Left forelimb (tissue), 1 donor: ENCODE results near the gene TMEM200B.
"Not testable (repeated sequence)": the region's sequence is repeated elsewhere in the genome, so short reads cannot be mapped to it uniquely, and the experiment has no call there.

Experiments used
- DNase-seq: peaks from one replicate; pipeline ENCODE4 v3.0.0-alpha.2; 2018; ENCODE audit warnings: low spot score

TMEM200B gene

DNA sequence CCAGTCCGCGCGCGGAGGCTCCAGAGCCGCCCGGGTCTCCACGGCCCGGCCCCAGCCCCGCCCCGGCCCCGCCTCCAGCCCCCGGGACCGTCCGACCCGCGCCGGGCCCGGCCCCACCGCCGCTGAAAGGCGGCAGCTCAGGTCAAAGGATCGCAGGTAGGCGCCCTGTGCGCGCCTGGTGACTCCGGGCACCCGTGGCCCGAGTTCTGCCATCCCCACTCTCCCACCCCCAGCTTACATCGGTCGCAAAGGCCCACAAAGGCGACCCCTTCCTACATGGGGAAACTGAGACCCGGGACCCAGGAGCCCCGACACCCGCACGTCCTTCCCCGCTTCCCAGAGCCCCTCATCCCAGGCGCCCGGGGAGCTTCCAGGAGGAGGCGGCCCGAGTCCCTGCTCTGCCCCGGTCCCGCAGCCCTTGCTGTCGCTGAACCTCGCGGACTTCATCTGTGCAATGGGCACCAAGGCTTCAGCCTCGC is at the start of gene TMEM200B:
TSS of gene TMEM200B (minus strand) at position 17 of the 479 bp plus-strand sequence. CDS start 2,075 bp downstream, outside the sequence.
- DNase-seq, result no peak

DNA sequence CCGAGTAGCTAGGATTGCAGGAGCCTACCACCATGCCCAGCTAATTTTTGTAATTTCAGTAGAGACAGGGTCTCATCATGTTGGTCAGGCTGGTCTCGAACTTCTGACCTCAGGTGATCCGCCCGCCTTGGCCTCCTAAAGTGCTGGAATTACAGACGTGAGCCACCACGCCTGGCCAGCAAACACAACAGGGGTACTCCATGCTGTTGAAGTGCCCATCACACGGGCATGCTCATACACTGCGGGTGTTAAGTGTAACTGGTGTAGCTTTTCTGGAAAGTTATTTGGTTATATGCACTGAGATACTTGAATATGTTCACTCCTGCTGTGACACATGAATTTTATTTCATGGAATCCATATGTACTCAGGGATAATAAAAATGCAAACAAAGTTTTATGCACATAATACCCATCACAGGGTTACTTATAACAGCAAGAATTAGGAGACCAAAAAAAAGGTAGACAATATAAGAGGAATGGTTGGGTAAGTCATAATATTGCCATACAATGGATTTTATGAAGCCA is 48.8 kb upstream of the TMEM200B start:
- DNase-seq, result no peak

DNA sequence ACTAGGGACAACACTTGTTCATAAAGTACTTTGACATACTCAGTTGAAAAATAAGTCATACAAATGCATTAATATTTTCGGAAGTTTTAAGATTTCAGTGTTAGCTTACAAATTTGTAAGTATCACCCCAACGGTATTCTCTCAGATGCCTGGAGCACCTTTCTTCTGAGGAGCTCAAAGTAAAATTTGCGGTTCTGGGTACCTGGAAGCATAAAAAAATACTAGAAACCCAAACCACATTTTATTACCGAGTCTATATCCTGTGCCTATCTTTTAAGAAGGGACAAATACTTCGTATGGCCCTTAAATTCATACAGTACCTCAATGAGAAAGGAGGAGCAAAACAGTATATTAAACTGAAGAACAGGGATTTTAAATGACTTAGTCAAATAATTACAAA is 47.8 kb upstream of the TMEM200B start:
- DNase-seq, result no peak

DNA sequence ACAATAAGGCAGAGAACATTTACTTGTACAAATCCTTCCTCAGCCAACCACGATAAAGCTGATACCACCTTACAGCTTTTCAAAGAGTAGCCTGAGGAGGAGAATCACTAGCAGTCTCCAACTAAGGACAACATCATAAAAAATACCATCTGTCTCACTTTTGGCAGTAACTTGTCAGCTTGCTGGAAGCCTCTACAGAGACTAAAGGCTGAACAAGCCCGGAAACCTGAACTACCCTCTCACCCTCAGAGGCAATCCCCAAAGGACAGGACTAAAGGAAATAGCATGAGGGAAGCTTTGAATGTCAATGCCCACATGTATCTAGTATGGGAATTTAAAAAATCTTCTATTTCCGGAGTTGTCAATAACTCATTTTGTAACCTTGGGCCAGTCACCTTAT is 47.4 kb upstream of the TMEM200B start:
- no peak for DNase-seq

DNA sequence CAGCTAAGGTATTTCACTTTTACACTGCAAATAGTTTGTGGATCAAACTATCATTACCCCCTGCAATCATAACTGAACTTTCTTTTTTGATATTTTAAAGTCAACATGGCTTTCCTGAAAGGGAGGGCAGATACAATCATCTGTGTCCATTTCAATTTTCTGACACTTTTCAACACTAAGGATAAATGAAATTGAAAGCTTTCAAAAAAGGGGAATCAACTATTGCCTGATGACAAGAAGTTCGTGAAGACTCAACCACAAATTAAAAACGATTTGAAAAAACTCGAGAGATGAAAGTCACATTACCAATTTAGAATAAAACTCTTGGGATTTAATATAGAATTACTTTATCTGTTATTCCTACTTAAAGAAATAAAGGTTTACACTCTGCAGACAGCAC is 46.3 kb upstream of the TMEM200B start:
- no peak for DNase-seq

DNA sequence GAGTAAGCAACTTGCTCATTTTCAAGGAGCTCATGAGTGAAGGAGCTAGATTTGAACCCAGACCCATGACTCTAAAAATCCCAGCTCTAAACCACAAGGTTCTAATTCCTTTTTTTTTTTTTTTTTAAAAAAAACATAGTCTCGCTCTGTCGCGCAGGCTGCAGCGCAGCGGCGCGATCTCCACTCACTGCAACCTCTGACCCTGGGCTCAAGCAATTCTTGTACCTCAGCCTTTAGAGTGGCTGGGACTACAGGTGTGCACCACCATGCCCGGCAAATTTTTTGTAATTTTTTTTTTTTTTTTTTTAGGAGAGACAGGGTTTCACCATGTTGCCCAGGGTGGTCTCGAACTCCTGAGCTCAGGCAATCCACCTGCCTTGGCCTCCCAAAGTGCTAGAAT is 44.2 kb upstream of the TMEM200B start:
- no peak for DNase-seq

DNA sequence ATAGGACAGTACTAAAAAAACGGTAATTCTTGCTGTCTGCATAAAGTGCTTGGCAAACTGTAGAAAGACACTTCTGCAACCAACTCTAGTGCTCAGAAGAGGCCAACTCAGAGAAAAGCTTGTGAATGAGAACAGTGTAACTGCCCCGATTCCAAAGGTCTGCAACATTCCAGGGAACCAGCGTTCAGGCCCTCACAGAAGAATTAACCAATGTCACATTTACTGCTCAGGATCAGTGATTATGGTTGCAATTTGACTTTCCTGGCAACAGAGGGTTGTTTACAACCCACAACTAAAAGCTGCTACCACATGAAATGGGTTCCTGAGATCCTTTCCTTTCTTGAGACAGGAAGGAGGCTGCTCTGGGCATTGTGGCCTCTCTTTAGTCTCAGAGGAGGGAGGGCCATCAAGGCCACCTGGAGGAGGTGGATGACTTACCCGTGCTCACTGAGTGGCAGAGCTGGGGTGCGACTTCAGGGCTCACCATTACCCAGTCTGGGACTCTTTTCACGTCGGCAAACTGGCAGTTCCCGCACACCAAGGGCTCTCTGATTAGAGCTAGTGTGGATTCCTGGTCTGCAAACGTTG is 42.7 kb upstream of the TMEM200B start:
- DNase-seq, result no peak

DNA sequence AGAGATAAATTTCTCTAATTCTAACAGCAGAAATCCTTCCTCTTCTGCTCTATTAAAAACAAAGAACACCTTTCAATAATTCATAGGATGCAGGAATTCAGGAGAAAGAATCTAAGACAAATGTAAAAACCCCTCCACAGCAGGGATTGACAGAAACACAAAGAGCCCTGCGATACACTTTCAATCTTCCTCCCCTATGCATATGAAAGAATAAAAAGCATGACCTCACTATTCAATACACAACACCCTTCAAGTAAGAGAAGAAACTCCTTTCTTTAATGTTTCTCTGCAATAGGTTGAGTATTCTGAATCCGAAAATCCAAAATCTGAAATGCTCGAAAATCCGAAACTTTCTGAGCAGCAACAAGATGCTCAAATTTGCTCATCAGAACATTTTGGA is 40.9 kb upstream of the TMEM200B start:
- DNase-seq, result no peak

DNA sequence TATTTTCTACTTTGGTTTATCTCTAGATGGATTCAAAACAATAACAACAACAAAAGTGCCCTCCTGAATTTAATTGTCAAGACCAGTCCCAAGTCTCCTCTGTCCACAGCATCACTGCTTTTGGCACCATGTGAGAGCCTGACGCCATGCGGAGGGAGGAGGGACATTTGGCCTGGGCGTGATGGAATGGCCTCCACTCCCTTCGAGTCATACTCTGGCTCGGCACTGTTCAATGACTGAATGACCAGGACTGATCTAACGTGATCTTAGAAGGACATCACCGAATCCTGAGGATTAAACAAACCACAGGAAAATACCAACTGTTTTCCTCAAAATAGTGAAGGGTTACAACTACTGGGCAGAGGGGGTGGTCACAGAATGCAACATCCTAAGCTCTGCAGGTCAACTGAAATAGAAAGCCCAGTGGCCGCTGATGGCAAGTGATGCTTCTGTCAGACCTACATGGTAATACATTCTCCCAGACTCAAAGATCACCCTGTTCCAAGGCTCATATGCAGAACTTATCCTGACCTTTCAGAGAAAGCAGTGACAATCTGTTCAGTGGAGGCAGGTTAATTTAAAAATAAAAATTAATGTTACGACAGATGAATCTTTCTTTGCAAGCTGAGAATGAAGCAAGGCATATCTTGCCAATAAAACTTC is 38.9 kb upstream of the TMEM200B start:
- DNase-seq, result no peak

DNA sequence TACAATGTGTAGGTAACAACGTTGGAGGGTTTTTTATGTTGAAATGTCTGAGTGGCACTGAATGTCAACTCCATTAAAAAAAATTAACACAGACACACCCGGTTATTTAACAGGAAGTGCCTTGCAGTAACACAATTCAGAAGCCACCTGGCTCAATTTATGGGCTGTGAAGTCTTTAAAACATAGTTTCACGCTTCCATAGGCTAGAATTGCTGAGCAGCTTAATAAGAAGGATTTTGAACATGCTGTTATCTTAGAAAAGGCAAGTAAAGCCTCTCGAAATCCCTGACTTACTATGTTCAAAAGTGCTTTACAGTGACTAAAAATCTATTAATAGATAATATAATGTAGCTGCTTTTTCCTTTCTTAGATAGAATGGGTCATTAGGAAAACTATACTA is 38.3 kb upstream of the TMEM200B start:
- DNase-seq, result no peak

DNA sequence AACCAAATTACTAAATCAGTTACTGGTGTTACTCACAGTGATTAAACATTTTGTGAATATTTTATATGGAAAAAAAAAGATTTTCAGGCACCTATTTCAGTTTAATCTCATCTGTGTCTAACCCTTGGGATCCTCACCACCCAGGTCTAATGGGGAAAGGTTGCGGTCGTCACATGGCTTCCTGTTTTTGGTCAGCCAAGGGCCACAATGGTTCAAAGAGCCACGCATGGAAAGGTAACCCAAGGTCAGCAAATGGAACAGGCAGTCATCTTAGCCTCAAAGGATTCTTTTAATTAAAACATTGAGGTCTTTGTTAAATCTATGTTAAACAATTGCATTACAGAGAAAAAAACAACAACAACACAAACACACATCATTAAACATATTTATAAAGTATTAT is 36.1 kb upstream of the TMEM200B start:
- no peak for DNase-seq

DNA sequence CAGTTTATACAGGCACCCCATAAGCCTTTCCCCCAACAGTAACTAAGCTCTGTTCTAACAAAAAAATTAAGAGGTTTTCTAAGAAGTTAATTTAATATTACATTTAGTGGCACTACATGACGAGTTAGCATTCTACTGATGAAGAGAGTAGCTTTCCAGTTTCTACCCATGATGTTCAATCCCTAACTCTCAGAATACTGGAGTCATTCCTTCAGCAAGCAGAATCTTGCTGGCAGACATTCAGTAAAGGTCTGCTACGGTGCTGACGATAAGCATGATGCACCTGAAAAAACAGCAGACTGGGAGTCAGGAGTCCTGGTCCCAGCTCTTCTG is 33.5 kb upstream of the TMEM200B start:
- no peak for DNase-seq

DNA sequence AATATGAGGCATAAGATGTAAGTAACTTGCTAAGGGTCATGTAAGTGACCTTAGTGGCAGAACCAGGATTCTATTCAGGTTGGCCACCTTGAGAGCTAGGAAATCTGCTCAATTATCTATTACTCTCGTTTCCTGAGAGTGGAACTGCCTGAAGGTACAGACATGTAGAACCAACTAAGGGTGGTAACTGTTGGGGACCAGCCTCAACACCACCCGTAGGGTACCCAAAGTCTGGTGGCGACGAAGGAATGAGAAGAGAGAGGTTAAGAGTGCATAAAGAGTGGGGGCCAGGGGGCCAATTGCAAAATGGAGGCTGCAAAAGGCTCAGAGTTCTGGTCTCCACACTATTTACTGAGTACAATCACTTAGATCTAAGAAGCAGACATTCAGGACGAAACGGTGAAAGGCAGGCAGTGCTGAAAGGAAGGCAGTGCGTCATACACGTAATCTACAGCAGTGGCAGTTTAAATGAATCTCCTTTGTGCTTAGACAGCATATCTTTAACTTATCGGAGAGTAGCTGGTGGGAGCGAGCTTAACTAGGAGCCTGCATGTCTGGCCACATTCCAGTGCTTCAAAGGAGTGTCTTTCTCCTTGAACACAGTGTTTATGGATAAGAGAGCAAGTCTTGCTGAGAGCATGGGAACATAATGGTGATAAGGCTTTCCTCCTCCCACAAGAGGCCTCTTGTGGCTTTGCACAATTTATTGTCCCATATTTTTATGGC is 33.0 kb upstream of the TMEM200B start:
- DNase-seq, result no peak

DNA sequence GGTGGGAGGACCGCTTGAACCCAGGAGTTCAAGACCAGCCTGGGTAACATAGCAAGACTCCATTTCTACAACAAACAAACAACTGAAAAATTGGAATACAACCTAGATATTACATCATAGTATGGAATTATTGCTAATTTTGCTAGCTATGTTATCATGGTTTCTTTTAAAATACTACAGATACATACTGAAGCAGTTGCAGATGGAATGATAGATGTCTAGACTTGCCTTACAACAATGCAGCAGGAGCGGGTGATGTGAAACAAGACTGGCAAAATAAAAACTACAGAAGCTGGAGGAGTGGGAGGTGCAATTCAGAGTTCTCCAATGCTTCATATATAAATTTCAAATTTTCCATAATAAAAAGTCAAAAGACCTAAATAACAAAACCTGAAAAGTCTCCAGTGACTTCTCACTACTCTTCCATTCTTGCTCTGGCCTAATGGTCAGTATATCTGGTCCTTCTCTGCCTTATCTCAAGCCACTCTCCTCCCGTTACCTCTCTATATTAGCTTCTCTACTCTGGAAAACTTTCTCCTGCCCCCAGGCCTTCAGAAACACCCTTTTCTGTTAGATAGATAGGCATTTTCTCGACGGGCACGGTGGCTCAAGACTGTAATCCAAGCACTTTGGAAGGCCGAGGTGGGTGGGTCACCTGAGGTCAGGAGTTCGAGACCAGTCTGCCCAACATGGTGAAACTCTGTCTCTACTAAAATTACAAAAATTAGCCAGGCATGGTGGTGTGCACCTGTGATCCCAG is 28.5 kb upstream of the TMEM200B start:
- DNase-seq, result no peak

DNA sequence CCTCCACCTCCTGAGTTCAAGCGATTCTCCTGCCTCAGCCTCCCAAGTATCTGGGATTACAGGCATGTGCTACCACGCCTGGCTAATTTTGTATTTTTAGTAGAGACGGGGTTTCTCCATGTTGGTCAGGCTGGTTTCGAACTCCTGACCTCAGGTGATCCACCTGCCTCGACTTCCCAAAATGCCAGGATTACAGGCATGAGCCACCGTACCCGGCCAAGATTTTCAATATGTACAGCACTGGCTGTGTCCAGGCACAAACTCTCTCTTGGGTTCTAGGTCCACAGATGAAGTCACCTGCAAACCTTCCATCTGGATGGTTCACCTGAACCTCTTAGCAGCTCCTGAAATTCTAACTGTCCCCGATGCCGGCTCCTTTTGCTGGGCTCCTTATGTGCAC is 26.6 kb upstream of the TMEM200B start:
- not testable (repeated sequence) for DNase-seq

DNA sequence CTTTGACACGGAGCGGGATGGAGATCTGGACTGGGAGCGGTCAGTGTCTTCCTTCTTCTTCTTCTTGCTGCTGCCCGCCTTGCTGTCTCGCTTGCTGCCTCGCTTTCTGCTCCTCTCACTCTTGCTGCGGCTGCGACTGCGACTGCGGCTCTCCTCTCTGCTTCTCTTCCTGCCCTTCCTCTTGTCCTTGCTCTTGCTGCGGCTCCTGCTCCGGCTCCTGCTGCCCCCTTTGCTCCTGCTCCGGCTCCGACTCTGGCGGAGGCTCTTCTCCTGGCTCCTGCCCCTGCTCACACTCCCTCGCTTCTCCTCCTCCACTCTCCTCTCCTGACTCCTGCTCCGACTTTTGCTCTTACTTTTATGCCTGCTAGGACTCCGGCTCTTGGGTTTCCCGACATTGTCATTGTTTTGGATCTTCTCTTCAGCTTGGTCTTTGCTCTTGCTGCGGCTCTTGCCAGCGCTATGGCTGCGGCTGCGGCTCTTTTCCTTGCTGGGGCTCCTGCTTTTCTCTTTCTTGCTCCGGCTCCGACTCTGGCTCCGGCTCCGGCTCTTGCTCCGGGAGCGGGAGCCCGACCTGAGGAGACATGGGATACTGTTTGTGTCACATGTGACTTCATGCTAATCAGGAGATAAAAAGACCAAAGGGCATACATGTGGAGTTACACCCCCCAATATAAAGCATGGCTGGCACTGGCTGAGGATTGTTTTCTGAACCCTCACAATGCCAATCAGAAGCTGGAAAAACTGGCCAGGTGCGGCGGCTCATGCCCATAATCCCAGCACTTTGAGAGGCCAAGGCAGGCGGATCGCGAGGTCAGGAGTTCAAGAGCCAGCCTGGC is 25.2 kb upstream of the TMEM200B start:
- DNase-seq, result no peak

DNA sequence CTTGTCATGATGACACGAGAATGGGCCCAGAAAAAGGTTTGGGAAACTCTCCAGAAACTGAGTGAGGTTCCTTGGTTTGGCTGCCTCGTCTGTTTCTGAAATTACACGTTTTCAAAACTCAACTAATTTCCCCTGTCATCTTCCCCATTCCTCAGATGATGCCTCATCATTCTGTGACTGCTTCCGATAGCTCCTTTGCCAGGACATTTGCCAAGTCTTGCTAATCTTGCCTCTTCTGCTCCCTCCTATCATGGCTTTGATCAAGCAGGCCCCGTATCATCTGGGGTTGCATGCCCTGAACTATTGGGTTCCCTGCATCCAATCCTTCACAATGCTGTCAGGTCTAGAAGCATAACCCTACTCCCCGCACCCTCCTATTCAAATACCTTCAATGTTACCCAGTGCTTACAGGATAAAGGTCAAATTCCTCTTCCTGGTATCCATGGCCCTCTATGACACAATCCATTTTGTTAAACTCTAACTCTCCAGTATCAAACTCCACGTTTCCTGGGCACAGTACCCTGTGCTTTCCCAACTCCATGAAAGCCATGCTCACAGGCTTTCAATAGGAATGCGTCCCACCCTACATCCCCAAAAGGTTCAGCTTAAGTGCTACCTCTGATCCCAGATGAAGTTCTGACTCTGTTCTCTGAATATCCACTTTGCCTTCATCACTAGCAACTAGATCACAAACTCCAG is 22.2 kb upstream of the TMEM200B start:
- no peak for DNase-seq

DNA sequence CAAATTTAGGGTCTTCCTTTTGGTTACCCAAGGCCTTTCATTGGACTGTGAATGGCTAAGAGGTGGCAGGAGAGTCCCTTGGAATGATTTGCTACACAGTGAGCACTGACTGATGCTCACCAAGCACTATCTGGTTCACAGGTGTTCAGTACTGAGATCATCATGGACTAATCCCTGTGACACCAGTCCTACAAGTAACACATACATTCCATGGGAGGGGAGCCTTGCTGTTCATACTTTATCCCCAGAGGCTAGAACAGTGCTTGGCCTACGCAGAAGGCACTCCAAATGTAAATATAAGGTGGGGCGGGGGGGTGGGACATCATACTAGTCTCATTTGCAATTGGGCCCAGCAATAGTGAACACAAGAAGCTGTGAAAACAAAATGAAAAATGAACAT is 20.5 kb upstream of the TMEM200B start:
- DNase-seq, result no peak

DNA sequence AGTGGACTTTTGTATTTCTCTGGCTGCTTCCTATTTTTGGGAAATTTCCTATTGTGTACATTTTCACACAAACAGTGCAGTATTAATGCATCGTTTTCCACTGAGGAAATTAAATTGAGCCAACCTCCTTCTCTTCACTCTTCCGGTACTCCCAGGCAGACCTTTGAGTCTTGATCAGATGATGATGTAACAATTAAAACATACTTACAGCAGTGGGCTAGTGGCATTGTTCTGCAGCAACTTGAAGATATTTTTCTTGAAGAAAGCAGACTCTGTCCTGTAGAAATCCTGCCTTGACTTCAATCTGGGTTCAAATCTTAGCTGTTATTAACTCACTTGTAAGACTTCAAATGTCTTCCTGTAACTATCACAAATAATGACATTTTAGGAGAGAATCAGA is 19.0 kb upstream of the TMEM200B start:
- DNase-seq, result no peak

DNA sequence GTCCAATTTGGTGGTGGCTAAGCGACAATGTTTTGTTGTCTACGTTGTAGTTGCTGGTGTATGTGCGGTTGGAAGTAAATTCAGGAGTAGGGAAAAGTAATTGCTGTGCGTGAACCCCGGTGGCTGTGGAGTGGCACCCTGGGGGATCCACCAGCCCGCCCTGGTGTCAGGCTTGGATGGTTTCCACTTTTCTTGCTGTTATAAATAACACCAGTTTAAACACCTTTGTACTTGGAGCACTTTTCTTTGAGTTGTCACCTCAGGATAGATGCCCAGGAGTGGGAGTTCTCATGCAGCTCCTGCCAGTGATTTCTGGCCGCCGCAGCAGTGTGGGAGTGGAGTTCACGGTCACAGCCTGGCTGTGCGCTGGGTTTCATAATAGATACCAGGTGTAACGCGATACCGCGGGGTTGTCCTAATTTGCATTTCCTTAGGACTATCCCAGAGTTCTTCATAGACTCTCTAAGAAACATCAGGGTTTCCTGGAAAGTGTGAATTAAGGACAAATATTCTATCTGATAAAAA is 12.8 kb upstream of the TMEM200B start:
- no peak for DNase-seq

DNA sequence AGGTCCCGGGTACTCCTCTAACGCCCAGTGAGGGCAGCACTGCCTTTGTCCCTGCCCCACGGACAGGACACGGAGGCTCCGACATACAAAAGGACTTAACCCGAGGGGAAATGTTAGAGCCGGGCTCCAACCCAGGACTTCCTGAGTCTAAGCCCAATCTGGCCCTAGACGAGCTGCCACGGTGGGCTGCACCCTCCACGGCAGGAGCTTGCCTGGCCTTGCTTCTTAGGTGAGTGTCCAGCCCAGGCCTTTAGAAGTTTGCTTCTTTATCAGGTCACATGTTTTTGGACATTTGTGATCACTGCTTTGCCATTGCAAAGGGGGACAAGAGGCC is 11.0 kb upstream of the TMEM200B start:
- DNase-seq, result no peak
